K562 (cell line): ENCODE data around the gene FKBP8. TPM values are rescaled to one million over a fixed set of nuclear protein-coding genes. Genes with fewer than 3 reads are reported as not detected.

Source experiments
- DEAF1 ChIP-seq: fragments of 450-650 bp; formaldehyde crosslinking; IDR thresholded peaks from 2 replicates; pipeline ENCODE4 v1.4.0; 2020; ENCODE audit warnings: mild to moderate bottlenecking, moderate library complexity
- HMG20B ChIP-seq: fragments of 250-450 bp; sonication (Bioruptor Pico); IDR thresholded peaks from 2 replicates; pipeline ENCODE4 v1.5.0; 2021; ENCODE audit warnings: mild to moderate bottlenecking
- IRF2 ChIP-seq: sonication (generic); formaldehyde crosslinking; IDR thresholded peaks from 2 replicates; pipeline ENCODE4 v1.8.1; 2022; ENCODE audit warnings: mild to moderate bottlenecking, missing genetic modification reagents
- MAZ ChIP-seq, 2 experiments: fragments of 450-650 bp in 1 of 2; sonication (generic) in 1 of 2; formaldehyde crosslinking; IDR thresholded peaks in 1 of 2; conservative IDR thresholded peaks in 1 of 2; 2 replicates each; pipeline versions ENCODE4 v1.4.0 to v1.5.0; 2020; ENCODE audit warnings: mild to moderate bottlenecking in 1 of 2, missing genetic modification reagents in 1 of 2
- MITF ChIP-seq: IDR thresholded peaks from 2 replicates; pipeline ENCODE4 v1.6.1; 2014; ENCODE audit warnings: antibody characterized with exemption
- SIN3B ChIP-seq: fragments of 450-650 bp; IDR thresholded peaks from 2 replicates; pipeline ENCODE4 v1.6.1; 2017; ENCODE audit warnings: low read depth, mild to moderate bottlenecking, moderate library complexity
- ZBTB40 ChIP-seq, 2 experiments: fragments of 450-650 bp in 1 of 2; sonication (generic) in 1 of 2; formaldehyde crosslinking in 1 of 2; IDR thresholded peaks; 2 replicates each; pipeline versions ENCODE4 v1.7.1 to v1.9.0; 2016 to 2022; ENCODE audit warnings: inconsistent platforms in 1 of 2, mild to moderate bottlenecking in 1 of 2, missing genetic modification reagents in 1 of 2
- ZFP30 ChIP-seq: fragments of 250-450 bp; sonication (Bioruptor Pico); IDR thresholded peaks from 2 replicates; pipeline ENCODE4 v1.8.0; 2022; ENCODE audit warnings: moderate library complexity, mild to moderate bottlenecking, inconsistent platforms, borderline replicate concordance
- ZNF121 ChIP-seq: sonication (generic); formaldehyde crosslinking; conservative IDR thresholded peaks from 2 replicates; pipeline ENCODE4 v1.8.0; 2022; ENCODE audit warnings: missing genetic modification reagents
- ZNF75A ChIP-seq: fragments of 450-650 bp; formaldehyde crosslinking; IDR thresholded peaks from 2 replicates; pipeline ENCODE4 v1.4.0; 2020; ENCODE audit warnings: mild to moderate bottlenecking
- polyA plus RNA-seq, 8 experiments: library from polyadenylated mRNA; depleted of rRNA in 4 of 8; stranded (reverse) in 5 of 8; unstranded in 3 of 8; fragments of >200 nt; fragmentation: Nextera tagmentation in 2 of 8; fragmentation: Illumina TruSeq in 1 of 8; extraction: Ambion mirVana in 2 of 8; extraction: Trizol in 1 of 8; gene quantifications; 2 replicates each; pipeline versions ENCODE4 v1.2.1 to v1.2.3, GENCODE V29; 2011 to 2014; ENCODE audit warnings: inconsistent platforms in 1 of 8, missing spikeins in 1 of 8
- total RNA-seq, 7 experiments: library from RNA; depleted of rRNA in 6 of 7; stranded (reverse); fragments of >200 nt in 6 of 7; fragmentation: Illumina TruSeq in 2 of 7; extraction: Trizol in 2 of 7; gene quantifications; 2 replicates each; pipeline versions ENCODE4 v1.2.1 to v1.2.3, GENCODE V29; 2011 to 2021; ENCODE audit warnings: low replicate concordance in 1 of 7
- TF ChIP-seq, protein P1 (sequence below): fragments of 450-650 bp; formaldehyde crosslinking; IDR thresholded peaks from 2 replicates; pipeline ENCODE4 v1.4.0; 2022; ENCODE audit warnings: missing genetic modification characterization

The FKBP8 gene
- total and polyA plus RNA-seq, 9 of the 15 experiments (the other 6 are each of a cell fraction or from before 2014, with no cell fraction given): 0.46 to 236 (median 104) TPM

- peak; percentile 58 for TF ChIP-seq ZBTB40 (IDR thresholded peaks at IDR 0.05)
- TF ChIP-seq ZBTB40 (CRISPR knock-in tag; IDR thresholded peaks at IDR 0.05): no peak
- TF ChIP-seq MITF: no peak
- no peak for TF ChIP-seq ZFP30 (CRISPR knock-in tag)
- TF ChIP-seq MAZ (CRISPR knock-in tag; conservative IDR thresholded peaks at IDR 0.05 in 1 of 2, IDR thresholded peaks at IDR 0.05 in 1 of 2): peak; percentile 89 to 96
- no peak for TF ChIP-seq IRF2 (CRISPR knock-in tag)
- TF ChIP-seq SIN3B: peak; percentile 75; the same call in 1 of the 2 replicates
- TF ChIP-seq ZNF121: no peak; the same call in 1 of the 2 replicates
- TF ChIP-seq, protein P1, sequence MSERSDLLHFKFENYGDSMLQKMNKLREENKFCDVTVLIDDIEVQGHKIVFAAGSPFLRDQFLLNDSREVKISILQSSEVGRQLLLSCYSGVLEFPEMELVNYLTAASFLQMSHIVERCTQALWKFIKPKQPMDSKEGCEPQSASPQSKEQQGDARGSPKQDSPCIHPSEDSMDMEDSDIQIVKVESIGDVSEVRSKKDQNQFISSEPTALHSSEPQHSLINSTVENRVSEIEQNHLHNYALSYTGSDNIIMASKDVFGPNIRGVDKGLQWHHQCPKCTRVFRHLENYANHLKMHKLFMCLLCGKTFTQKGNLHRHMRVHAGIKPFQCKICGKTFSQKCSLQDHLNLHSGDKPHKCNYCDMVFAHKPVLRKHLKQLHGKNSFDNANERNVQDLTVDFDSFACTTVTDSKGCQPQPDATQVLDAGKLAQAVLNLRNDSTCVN (CRISPR knock-in tag): no peak
- TF ChIP-seq HMG20B (CRISPR knock-in tag): no peak
- TF ChIP-seq ZNF75A: no peak
- 0 out of 2 replicates have a peak, but pooled peaks have one; percentile 25 for TF ChIP-seq DEAF1 (CRISPR knock-in tag)
These were observed 45.4 kb upstream of the FKBP8 start, which contains the start of gene REX1BD (continued) for GRCh38 chr19:18588611-18589379.
